ENCODE results near the gene BICC1.

GRCh38 chr10:58554316-58554715 lies 41.6 kb downstream of the BICC1 start:
- TF ChIP-seq, protein P1, sequence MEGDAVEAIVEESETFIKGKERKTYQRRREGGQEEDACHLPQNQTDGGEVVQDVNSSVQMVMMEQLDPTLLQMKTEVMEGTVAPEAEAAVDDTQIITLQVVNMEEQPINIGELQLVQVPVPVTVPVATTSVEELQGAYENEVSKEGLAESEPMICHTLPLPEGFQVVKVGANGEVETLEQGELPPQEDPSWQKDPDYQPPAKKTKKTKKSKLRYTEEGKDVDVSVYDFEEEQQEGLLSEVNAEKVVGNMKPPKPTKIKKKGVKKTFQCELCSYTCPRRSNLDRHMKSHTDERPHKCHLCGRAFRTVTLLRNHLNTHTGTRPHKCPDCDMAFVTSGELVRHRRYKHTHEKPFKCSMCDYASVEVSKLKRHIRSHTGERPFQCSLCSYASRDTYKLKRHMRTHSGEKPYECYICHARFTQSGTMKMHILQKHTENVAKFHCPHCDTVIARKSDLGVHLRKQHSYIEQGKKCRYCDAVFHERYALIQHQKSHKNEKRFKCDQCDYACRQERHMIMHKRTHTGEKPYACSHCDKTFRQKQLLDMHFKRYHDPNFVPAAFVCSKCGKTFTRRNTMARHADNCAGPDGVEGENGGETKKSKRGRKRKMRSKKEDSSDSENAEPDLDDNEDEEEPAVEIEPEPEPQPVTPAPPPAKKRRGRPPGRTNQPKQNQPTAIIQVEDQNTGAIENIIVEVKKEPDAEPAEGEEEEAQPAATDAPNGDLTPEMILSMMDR (IDR thresholded peaks at IDR 0.05 in 8 of 11, conservative IDR thresholded peaks at IDR 0.05 in 3 of 11), result no peak
- TF ChIP-seq POLR2AphosphoS5 (IDR thresholded peaks at IDR 0.05) (no peak), POLR2A (IDR thresholded peaks at IDR 0.05) (no peak)

Data from spleen (tissue), 7 donors.